ENCODE results near the gene SPACDR. TPM values are rescaled to one million over a fixed set of nuclear protein-coding genes. Genes with fewer than 3 reads are reported as not detected.

The SPACDR gene
- total RNA-seq, 2 experiments from 2014 or later, result 3.8 to 5.0 TPM

Other genes starting within 250 kb of the SPACDR start
- 10 to 100 TPM; 45.2 to 63.2 TPM for gene PVRIG, start 244.3 kb downstream of the SPACDR start, total RNA-seq
- gene SPDYE3, start 156.6 kb downstream of the SPACDR start, total RNA-seq, result not detected
- gene PILRB, start 106.1 kb downstream of the SPACDR start, total RNA-seq, result 10 to 100 TPM; 46.0 to 67.8 TPM
- 1 to 10 TPM; 1.3 to 3.4 TPM for gene PILRA, start 90.8 kb downstream of the SPACDR start, total RNA-seq
- gene ZCWPW1, start 35.6 kb downstream of the SPACDR start, total RNA-seq, result 1 to 10 TPM; 2.6 to 3.3 TPM
- gene MEPCE, start 34.4 kb downstream of the SPACDR start, total RNA-seq, result 10 to 100 TPM; 42.4 to 50.2 TPM
- 100 to 1,000 TPM in 1 of 2 experiments, 10 to 100 TPM in 1; 77.6 to 101 TPM for gene PPP1R35, start 27.8 kb downstream of the SPACDR start, total RNA-seq
- 100 to 1,000 TPM; 128 to 144 TPM for gene TSC22D4, start 15.0 kb upstream of the SPACDR start, total RNA-seq
- gene NYAP1, start 19.7 kb upstream of the SPACDR start, total RNA-seq, result under 1 TPM; 0.07 to 0.12 TPM
- gene AGFG2, start 74.9 kb upstream of the SPACDR start, total RNA-seq, result 10 to 100 TPM; 61.4 to 82.5 TPM
- 10 to 100 TPM; 18.2 to 26.3 TPM for gene SAP25, start 109.6 kb upstream of the SPACDR start, total RNA-seq
- gene LRCH4, start 121.9 kb upstream of the SPACDR start, total RNA-seq, result 100 to 1,000 TPM; 155 to 178 TPM
- 1 to 10 TPM in 1 of 2 experiments, under 1 TPM in 1; 0.80 to 1.3 TPM for gene FBXO24, start 122.1 kb upstream of the SPACDR start, total RNA-seq
- 10 to 100 TPM in 1 of 2 experiments, 1 to 10 TPM in 1; 9.2 to 11.6 TPM for gene PCOLCE, start 138.1 kb upstream of the SPACDR start, total RNA-seq
- 10 to 100 TPM; 22.2 to 28.8 TPM for gene MOSPD3, start 148.3 kb upstream of the SPACDR start, total RNA-seq
- 10 to 100 TPM; 11.1 to 18.6 TPM for gene TFR2, start 177.3 kb upstream of the SPACDR start, total RNA-seq
- not detected for gene ACTL6B, start 192.2 kb upstream of the SPACDR start, total RNA-seq
- 100 to 1,000 TPM; 243 to 271 TPM for gene GNB2, start 209.5 kb upstream of the SPACDR start, total RNA-seq
- 10 to 100 TPM; 47.1 to 53.4 TPM for gene GIGYF1, start 230.0 kb upstream of the SPACDR start, total RNA-seq
- gene POP7, start 241.9 kb upstream of the SPACDR start, total RNA-seq, result 10 to 100 TPM; 43.6 to 53.4 TPM